ENCODE results near the gene LMBRD2.

DNA sequence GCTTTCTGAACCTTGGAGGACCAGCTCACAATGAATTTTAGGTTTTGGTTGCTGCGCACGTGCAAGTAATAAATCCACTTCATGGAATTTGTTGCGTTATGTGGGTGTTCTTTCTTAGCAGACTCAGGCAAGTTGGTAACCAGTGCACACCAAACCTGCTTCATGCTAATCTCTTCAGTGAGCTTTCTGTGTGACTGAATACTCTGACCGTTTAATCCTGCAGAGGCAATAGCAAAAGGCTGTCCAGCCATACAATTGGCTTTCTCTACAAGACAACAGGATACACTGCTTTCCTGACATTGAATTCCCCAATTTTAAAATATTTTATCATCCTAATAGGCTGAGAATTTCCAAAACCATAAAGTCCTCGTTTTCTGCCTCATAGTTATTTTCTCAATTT lies 95.3 kb downstream of the LMBRD2 start:
- TF ChIP-seq, protein P1, sequence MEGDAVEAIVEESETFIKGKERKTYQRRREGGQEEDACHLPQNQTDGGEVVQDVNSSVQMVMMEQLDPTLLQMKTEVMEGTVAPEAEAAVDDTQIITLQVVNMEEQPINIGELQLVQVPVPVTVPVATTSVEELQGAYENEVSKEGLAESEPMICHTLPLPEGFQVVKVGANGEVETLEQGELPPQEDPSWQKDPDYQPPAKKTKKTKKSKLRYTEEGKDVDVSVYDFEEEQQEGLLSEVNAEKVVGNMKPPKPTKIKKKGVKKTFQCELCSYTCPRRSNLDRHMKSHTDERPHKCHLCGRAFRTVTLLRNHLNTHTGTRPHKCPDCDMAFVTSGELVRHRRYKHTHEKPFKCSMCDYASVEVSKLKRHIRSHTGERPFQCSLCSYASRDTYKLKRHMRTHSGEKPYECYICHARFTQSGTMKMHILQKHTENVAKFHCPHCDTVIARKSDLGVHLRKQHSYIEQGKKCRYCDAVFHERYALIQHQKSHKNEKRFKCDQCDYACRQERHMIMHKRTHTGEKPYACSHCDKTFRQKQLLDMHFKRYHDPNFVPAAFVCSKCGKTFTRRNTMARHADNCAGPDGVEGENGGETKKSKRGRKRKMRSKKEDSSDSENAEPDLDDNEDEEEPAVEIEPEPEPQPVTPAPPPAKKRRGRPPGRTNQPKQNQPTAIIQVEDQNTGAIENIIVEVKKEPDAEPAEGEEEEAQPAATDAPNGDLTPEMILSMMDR (conservative IDR thresholded peaks at IDR 0.05 in 1 of 2, IDR thresholded peaks at IDR 0.05 in 1 of 2; ENCODE audit: low read depth in 1 of 2, low read length in 2 of 2): no peak
- no peak for TF ChIP-seq EZH2 (IDR thresholded peaks at IDR 0.05; ENCODE audit: low read length, missing control alignments)

All from fibroblast of lung (primary cell).